ENCODE measurements around the gene IL36B.
A peak's percentile ranks its signal among the peaks of the same experiment; 100 is the strongest.

The IL36B gene

DNA sequence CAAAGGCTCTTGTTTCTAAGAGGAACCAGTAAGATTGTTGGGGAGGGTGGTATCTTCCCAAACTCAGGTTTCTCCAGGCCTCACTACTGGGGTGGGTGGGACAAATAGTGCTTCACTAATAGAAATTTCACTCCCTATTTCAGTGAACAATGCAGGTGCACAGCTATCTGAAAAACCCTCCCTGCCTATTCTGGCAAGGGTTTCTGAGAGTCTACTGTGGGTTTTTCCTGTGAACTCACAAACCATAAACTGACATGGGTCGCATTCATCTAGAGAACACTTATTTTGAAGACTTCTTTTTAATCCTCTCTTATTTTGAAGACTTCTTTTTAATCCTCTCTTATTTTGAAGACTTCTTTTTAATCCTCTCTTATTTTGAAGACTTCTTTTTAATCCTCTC is 43.0 kb downstream of the IL36B start:
- no peak for DNase-seq (ENCODE audit: low read depth)

DNA sequence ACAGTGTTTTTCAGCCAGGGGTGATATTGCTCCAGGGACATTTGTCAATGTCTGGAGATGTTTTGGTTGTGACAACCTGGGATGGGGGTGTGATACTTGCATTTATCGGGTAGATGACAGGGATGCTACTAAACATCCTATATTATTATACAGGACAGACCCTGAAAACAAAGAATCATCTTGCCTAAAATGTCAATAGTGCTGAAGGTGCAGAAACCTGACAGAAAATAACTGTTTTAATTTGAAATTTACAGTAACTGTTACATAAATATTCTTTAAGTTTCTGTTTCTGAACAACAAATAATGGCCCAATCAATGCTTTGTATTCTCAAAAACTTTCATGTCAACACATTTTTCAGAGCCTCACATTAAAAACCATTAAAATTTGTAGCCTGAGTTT is 45.4 kb downstream of the IL36B start:
- DNase-seq (ENCODE audit: low read depth) = no peak

DNA sequence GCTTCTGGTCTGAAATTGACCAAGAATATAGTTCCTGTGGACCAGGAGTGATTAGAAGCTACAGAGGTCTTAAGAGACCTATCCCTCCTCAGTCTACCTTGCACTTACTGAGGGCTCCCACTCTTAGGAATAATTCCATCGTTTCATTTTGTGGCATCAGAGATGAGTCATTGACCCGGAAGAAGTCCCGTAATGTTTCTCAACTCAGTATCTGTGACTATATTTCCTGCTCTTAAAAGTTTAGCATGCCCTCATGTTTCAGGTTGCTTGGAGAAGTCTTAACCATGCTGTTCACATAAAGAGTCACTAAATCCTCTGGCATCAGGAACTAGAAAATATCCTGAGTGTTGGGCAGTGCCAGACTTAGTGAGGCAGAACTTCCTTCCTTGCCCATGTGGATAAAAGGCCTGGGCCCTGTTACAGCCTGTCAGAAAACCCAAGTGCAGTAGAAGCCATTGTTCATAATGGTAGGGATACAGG is 47.6 kb downstream of the IL36B start, which contains the start of gene IL36A:
TSS of gene IL36A (plus strand) at position 430 of the 480 bp plus-strand sequence. CDS start 413 bp downstream, outside the sequence.
- DNase-seq (ENCODE audit: low read depth) = no peak

DNA sequence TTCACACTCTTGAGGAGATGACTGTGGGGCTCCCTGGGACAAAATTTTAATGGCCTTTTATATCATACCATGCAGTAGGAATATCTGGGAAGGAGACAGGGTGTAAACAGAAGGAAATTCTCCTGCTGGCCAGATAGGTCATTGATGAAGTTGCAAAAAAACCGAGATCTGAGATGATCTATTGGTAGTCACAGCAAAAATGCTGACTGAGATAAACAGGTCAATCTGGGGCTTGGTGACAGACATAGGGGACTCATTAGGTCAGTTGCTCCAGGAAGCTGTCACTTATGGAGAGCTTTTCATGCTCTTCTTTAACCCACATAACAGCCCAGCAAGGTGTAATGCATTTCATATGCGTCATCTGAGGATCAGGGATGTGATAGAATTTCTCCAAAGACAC is 50.0 kb downstream of the IL36B start:
- DNase-seq (ENCODE audit: low read depth) = no peak

DNA sequence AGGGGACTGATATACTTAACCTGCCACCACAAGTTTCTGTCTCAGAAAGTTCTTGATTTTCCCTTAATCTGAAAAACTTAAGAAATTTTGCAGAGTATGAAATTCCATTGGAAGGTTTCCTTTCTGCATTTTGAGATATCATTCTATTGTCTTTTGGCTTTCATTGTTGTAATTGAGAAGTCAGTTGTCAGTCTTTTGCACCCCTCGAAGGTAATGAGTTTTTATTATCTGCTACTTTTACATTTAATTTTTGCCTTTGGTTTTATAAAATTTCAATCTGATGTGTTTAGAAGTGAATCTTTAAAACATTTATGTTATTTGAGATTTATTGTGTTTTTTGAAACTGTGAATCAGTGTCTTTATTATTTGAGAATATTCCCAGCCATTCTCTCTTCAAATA is 52.2 kb downstream of the IL36B start:
- DNase-seq (ENCODE audit: low read depth) = no peak

DNA sequence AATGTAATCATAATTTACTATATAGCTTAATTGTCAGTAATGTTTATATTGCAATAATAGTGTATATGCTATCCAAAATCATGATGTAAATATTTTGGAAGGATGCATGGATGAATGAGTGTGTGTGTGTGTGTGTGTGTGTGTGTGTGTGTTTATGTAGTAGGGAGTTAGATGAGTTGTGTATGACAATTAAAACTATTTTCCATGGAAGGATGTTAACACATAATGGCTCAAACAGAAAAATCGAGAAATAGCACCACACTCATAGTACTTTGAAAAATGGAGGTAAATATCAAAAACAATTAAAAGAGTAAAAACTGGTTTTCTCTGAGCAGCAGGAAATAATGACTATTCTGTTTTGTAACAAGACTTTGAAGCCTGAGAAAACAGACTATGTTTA is 55.5 kb downstream of the IL36B start:
- DNase-seq (ENCODE audit: low read depth) = no peak

DNA sequence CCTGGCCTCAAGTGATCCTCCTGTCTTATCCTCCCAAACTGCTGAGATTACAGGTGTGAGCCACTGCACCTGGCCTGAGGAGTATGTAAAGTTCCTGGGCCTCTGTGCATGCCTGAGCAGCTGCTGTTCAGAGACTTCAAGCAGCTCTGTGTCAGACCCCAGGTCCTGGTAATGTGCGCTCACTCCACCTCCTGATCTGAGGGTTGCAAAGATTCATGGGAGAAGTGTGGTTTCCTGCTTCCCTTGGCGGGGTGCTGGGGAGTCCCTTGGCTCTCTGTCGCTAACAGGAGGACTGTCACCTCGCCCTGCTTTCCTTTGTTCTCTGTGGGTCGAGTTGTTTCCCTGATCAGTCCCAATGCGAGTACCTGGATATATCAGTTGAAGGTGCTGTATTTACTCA is 56.0 kb downstream of the IL36B start:
- peak; percentile 52 for DNase-seq (ENCODE audit: low read depth)

DNA sequence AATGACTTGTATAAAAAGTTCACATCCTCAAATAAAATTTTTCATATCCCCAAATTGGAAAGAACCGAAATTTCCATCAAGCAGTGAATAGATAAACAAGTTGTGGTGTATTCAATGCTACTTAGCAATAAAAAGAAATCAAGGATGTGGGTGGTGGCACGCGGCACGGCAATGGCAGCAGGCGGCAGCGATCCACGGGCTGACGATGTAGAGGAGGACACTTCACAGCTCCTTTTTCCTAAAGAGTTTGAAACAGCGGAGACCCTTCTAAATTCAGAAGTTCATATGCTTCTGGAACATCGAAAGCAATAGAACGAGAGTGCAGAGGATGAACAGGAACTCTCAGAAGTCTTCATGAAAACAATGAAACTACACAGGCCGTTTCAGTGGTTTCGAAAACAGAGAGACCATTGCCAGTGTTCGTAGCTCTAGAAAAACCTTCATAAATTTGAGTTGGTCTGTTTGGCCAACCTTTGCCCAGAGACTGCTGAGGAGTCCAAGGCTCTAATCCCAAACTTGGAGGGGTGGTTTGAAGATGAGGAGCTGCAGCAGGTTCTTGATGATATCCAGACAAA is 57.2 kb downstream of the IL36B start:
- DNase-seq (ENCODE audit: low read depth) = no peak

DNA sequence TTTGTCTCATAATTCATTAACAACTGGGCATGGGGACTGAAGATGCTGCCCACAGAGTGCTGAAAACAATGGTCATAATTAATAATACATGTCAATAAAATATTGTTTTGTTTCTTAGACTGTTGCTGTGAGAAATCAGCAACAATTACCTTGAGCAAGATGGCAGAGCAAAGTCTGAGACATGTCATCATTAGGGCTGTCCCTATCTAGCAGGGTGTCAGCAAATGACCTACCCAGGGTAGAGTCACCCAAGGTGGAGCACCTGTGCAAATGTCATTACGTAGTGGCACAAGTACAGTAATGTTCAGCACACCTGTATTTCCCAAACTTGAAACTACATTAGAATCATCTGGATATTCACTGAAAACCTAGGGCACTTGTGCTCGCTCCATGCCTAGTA is 58.0 kb downstream of the IL36B start:
- DNase-seq (ENCODE audit: low read depth) = no peak

DNA sequence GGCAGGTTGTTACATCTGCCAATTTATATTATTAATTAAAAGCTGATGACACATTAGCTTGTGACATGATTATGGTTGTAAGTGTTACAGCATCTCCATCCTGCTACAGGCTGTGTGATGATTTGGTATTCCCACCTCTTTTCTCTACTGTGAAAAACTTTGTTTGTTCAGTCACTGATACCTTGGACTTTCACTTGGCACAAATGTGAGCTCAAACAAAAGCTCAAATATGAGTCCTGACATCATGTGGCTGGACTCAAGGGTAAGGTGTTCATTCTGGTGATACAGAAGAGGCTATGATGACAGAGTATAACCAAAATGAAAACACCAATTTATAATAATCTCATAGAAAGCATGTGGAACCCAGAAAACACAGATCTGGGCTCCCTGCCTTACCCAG is 58.8 kb downstream of the IL36B start:
- DNase-seq (ENCODE audit: low read depth) = no peak

DNA sequence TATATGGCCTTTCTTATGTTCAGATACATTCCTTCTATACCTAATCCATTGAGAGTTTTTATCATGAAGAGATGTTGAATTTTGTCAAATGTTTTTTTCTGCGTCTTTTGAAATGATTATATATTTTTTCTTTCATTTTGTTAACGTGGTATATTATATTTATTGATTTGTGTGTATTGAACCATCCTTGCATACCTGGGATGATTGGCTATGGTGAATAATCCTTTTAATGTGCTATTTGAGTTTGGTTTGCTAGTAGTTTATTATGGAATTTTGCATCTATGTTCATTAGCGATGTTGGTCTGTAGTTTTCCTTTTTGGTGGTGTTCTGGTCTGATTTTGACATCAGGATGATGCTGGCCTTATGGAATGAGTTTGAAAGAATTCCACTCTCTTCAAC is 63.1 kb downstream of the IL36B start:
- no peak for DNase-seq (ENCODE audit: low read depth)

DNA sequence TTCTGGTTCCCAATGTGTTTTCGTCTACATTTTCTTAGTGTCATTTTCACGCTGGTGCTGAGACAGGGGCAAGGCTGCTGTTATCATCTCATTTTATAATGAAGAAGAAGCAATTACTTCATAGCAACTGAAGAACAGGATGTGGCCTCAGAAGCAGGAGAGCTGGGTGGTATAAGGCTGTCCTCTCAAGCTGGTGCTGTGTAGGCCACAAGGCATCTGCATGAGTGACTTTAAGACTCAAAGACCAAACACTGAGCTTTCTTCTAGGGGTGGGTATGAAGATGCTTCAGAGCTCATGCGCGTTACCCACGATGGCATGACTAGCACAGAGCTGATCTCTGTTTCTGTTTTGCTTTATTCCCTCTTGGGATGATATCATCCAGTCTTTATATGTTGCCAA is 67.6 kb downstream of the IL36B start:
- DNase-seq (ENCODE audit: low read depth) = no peak

DNA sequence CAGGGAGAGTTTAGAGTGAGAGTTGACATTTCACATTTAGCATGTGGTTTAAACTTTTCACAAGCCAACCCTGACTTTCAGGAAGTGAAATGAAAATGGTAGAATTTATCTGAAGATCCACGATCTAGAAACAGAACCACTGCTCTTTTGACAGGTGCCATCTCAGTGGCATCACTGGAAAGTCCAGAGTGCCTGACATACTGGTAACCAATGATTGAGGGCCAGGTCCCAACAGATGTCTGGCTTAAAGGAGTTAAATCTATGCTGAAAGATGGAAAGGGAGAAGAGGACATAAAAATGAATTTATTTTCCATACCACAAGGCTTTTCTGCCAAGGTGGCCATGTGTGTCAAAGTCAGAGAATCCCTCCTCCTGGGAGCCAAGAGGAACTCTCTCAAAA is 72.1 kb downstream of the IL36B start:
- no peak for DNase-seq (ENCODE audit: low read depth)

DNA sequence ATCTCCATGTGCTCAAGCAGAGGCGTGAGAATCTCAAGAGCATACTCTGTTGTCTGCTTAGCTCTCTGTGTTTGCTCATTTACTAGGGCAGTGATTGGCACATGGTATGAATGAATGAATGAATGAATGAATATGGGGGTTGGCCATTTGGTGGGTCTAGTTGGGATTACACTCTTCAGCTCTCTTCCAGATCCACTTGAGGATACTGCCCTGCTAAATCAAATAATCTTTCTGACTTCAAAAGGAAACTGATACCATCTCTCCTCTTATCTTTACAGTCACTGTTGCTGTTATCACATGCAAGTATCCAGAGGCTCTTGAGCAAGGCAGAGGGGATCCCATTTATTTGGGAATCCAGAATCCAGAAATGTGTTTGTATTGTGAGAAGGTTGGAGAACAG is 72.9 kb downstream of the IL36B start:
- DNase-seq (ENCODE audit: low read depth) = no peak

DNA sequence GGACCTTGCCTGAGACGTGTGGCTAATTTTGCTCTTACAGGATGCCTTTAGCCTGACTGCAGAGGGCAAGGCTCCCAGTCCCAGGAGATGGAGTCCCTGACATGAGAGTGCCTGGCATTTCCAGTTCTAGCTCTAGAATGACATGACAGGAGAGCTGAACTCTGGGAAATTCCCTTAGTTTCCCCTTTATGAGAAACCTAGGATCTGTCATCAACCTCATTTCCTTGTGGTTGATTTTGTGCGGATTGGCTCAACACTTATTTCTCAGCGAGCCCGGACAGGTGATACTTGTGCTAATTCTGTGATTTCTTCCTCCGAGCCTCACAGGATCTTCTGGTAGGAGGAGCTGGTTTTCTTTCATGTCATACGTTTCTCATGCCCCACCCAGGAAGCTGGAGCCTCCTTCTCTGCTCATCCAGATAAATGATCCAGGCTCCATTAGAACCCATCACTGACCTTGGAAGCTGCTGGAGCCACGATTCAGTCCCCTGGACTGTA is 75.1 kb downstream of the IL36B start, which contains the start of gene IL36G:
TSS of gene IL36G (plus strand) at position 448 of the 498 bp plus-strand sequence. CDS start 633 bp downstream, outside the sequence.
- no peak for DNase-seq (ENCODE audit: low read depth)
